Stimulated activated CD8-positive, alpha-beta memory T cell treated with anti-CD3 and anti-CD28 coated beads, Interleukin-7, amount 100 ng/mL, for 4 hours (primary cell): ENCODE measurements around the gene MROH8.
A peak's percentile ranks its signal among the peaks of the same experiment; 100 is the strongest.

Experiments
- DNase-seq, 2 donors: peaks; one replicate each; pipeline ENCODE4 v3.0.0-alpha.2; 2020; ENCODE audit warnings: low read depth in 2 of 2

Gene MROH8

DNA sequence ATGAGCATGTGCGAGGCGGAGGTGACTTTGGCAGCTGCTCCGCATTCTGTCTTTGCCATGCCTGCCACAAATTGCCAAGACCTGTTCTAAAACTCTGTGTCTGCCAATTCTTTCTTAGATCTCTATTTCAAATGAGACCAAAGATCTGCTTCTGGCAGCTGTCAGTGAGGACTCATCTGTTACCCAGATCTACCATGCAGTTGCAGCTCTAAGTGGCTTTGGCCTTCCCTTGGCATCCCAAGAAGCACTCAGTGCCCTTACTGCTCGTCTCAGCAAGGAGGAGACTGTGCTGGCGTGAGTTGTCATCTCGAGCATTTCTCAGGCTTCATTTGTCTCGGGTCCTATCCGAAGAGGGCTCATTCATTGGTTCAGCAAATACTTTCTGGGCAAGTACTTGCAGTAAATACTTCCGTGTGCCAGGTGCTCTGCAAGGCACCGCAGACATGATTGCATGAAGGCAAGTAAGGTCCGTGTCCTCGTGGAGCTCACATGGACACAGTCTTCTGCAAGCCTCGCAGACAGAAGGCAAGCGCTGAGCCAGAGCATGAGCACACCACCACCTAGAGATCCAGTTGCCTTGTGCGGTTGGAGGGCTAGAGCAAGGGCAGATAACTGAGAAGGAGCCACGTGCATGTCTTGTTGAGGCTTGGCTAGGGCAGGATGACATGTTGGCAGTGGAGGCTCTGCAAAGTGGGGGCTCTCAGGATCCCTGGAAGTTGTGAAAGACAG is 19.7 kb upstream of the MROH8 start:
- DNase-seq: no peak

DNA sequence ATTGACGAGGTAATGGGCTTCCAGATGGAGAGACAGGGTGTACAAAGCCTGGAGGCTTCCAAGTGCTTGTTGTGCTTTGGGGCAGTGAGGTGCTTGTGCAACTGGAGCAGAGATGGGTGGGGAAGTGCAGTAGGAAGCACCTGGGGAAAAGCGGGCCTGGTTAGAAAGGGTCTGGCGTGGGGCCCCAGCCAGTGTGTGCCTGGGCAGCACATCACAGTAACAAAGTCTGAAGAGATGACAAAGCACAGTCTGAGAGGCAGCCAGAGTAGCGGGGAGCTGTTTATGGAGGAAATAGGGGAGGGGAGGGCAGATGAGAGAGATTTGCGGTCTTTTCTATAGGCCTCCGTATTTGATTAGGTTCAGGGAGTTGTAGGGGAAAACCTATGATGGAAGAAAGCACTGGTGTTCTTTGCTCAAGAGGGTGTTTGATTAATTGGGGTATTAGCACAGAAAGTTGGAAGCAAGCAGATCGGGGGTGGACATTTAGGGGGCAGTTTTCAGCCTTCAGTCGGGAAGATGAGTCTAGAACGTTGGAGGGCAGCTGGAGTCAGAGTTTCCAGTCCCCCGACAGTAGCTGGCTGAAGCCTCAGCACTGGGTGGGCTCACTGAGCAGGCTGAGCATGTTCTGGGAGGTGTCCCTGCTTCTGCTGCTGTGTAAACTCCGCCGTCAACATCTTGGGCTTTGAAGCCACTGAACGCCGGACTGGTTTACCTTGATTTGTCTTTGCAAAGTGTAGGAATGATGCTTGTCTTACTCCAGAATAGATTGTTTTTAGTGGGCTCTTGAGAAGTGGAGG is 15.5 kb upstream of the MROH8 start:
- DNase-seq: no peak

DNA sequence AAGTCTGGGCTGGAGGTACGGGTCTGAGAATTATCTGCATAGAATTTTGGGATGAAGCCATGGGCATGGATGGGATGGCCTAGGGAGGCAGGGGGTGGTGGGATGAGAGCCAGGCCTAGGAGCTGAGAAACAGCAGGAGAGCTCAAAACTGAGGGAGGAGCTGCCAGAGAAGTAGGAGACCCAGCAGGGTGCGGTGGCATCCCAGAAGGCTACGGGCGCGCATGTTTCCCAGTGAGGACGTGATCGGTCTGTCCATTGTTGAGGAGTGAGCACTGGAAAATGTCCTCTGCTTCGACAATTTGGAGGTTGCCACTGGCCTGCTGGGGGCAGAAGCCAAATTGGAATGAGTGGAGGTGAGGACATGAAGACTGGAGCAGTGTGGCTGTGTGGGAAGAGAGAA is 14.5 kb upstream of the MROH8 start:
- DNase-seq: no peak

DNA sequence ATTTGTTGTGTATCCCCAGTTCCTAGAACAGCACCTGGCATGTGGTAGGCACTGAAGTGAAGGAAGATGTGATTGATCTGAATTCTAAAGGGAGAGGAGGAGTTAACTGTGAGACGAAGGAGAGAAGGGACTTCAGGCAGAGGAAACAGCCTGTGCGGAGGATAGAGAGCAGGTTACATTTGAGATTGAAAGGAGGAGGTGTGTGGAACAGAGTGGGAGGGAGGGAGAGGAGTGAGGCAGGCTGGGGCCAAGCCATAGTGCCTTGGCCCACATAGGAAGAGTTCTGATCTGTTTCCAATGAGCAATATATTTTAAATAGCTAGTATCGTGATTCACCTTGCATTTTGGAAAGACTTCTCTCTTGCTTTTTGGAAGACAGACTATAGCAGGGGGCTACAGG is 13.9 kb upstream of the MROH8 start:
- no peak for DNase-seq

DNA sequence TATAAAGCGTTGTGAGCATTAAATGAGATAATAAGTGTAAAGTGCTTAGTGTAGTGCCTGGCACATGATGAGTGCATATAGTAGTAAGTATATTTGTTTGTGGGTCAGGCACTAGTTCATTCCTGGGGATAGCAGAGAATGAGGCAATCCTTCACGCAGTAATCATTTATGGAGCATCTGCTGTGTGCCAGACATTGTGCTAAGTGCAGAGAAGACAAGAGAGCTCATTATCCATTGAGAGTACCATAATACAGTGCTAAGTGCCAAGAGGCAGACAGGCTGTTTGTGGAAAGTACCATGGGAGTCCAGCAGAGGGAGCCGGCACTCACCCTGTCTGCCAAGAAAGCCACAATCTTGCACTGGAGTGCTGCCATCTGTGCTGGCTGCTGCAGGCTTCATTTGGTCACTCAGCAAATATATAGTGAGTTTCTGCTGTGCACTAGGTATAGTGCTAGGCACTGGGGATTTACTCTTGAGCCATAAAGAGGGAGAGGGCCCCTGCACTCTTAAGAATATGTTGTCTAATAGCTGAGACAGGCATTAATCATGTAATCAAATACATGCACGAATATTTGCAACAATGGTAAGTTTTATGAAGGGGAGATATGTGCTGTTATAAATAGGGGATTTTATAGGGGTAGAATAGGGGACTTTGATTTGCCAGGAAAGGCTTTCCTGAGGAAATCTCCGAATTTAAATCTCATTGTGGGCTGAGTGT is 12.9 kb upstream of the MROH8 start:
- DNase-seq: peak; percentile 35 to 44

DNA sequence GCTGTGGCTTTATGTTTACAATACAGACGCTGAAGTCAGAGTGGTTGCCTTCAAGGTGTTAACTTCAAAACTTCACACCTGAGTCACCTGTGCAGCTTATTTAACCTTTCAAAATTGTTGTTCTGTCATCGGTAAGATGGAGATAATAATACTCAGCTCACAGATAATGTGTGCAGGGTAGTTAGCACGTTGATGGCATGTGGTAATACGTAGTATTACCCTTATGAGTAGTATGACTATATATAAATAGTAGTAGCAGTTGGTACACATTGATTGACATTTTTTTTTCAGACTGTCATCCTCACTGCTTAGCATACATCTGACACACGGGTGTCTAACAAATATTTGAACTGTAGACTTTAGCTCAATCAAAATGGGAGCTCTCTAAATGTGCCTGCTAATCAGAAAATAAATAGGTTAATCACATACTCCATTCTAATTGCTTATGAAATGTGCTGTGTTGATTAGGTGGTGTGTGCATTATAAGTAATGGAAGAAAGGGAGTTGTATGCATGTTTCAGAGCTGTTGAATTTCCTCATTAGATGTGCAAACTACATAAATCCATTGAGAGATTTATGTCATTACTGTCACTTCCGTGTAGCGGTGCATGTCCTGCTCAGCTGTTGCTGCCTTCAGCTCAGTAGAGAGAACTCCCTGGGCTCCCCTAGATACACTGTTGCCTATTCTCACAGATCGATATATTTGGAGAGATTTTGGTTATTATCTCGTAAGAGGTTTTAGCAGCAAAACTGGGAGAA is 11.2 kb upstream of the MROH8 start:
- no peak for DNase-seq

DNA sequence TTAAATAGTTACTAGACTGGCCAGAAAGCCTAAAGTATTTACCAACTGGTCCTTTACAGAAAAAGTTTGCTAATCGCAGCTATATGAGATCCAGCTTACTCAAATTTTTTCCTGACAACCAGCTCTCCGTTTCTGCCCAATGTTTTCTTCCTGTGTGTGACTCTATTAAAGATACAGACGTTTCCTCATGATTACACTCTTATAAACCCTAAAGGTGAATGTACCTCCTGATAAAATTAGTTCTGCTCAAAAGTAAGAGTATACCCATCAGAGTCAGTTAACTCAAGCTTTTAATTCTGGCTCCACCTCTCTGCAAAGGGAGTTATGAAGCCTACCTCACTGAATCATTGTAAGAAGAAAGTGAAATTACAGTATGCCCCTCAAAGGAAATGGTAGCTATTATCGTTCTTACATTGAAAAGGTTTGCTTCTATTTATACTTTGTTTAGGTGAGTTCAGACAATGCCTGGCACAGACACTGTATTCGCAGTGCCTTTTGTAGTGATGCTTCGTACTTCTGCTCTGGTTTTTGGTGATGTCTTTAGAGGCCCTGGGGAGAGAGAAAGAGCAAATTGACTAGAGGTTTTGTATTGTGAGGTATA is 10.2 kb upstream of the MROH8 start:
- no peak for DNase-seq

DNA sequence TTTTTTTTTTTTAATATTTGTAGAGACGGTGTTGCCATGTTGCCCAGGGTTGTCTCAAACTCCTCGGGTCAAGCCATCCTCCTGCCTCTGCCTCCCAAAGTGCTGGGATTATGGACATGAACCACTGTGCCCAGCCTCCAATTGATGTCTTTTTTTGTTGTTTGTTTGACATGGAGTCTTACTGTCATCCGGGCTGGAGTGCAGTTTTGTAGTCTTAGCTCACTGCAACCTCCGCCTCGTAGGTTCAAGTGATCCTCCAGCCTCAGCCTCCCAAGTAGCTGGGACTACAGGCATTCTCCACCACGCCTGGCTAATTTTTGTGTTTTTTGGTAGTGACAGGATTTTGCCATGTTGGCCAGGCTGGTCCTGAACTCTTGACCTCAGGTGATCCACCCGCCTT is 9.4 kb upstream of the MROH8 start:
- no peak for DNase-seq

DNA sequence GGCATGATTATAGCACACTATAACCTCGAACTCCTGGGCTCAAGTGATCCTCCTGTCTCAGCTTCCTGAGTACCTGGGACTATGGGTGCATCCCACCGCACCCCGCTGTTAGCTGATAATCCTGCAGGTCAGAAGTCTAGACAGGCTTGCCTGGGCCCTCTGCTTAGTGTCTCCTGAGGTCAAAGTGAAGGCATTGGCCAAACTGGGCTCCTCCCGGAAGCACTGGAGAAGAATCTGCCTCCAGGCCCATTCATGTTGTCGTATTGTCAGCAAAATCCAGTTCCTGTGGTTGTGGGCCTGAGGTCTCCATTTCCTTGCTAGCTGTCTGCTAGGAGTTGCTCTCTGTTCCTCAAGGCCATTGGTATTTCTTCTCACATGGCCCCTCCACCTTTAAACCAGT is 6.3 kb upstream of the MROH8 start:
- DNase-seq: no peak

DNA sequence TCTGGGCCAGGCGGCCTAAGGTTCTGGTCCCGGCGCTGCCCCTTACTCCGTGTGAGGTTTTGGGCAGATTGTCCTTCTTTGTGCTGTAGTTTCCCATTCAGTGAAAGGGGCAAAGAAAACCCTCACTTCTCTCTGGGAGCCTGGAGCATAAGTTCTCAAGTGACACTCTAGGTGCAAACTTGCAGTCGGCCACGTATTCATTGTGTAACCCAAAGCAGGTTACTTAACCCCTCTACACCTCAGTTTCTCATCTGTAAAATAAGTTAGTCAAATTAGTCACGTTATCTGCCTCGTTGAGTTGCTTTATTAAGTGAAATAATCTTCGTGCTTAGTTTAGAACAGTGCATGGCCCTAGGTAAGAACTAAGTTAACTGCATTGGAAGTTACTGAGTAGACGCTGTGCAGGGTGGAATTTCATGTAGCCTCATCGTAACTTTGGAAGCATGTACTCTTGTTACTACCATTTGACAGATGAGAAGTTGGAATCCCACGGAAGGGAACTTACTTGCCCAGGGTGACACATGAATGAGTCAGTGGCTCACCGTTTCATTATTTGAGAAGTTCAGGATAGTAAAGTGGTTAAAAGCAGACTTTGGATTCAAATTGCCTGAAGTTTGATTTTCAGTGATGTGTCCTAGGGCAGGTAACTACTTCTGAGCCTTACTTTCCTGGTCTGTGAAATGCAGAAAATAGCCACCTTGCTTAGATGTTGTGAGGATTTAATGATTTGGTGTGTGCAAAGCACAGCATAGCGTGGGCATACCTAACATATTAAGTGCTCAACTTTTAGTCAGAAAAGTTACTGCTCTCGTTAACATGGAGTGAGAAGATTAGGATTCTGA is 556 bp upstream of the MROH8 start:
- DNase-seq: no peak

DNA sequence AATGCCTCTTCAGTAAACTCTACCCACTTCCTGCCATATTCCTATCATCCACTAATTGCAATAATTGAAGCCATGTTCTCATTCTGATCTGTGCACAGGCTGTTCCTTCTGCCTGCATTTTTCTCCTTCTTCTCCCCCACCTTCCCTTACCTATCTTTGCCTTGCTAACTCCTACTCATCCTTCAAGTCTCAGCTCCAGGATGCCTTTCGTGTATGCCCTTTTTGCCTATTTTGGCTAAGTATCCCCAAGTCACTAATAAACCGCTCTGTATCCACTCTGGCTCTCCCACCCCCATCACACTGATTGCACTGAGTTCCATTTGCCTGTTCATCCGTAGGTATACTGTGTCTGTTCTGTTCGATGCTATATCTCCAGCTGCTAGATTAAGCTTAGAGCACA is 6.5 kb downstream of the MROH8 start:
- DNase-seq: no peak

DNA sequence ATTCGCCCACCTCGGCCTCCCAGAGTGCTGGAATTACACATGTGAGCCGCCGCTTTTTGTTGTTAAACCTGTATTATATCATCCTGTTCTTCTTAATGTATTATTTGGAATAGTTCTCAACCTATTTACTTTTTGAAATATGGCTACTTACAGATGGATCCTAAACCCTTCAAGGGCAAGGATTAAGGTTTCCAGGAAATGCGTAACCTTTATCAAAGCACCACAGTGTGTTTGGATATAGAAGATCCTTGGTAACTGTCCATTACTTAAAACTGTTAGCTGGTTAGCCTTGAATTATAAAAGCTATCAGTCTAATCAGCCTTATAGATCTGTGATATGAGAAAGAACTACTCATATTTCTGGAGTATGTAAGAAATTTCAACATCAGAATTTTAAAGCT is 12.5 kb downstream of the MROH8 start:
- no peak for DNase-seq

DNA sequence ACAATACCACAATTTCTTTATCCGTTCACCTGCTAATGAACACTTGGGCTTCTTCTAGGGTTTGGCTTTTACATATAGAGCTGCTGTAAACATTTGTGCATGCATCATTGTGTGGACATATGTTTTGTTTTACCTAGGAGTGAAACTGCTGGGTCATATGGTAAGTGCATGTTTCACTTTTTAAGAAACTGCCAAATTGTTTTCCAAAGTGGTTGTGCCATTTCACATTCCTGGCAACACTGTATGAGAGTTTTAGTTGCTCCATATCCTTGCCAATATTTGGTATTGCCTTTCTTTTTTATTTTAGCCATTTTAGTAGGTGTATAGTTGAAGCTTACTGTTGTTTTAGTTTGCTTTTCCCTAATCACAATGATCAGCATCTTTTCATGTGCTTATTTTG is 14.3 kb downstream of the MROH8 start:
- DNase-seq: no peak

DNA sequence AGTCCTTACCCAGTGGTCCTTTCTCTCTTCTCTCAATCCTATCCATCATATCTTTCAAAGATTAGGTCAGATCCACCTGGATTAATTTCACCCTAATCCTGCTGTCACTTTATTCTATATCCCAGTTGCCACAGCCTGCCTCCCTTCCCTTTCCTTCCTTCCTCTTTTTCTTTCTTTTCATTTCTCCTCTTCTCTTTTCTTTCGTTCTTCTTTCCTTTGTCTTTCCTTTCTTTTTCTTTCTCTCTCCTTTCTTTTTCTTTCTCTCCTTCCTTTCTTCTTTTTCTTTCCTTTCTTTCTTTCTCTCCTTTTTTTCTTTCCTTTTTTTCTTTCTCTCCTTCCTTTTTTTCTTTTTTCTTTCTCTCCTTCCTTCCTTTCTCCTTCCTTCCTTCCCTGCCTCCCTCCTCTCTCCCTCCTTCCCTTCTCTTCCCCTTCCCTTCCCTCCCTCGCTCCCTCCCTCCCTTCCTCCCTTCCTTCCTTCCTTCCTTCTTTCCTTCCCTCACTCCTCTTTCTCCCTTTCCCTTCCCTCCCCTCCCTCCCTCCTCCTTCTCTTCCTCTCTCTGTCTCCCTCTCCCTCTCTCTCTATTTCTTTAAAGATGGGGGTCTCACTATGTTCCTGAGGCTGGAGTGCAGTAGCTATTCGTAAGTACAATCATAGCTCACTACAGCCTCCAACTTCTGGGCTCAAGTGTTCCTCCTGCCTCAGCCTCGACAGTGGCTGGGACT is 15.4 kb downstream of the MROH8 start:
- DNase-seq: no peak

DNA sequence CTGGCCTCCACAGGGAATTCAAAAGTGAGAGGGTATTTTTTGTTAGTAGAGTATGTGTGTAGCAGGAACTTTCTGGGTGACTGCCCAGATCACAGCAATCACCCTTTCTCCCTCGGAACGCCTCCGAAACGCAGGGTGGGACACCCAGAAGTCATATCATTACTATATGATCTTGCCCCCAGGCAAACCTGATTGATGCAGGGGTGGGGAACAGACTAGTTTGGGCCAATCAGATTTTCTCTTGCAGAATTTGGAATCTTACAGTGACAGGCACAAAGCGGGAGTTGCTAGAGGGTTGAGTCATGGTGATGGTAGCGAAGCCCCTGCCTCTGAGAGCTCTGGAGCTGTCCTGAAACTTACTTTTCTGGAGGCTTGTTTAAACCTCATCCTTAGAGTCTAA is 16.7 kb downstream of the MROH8 start:
- DNase-seq: no peak

DNA sequence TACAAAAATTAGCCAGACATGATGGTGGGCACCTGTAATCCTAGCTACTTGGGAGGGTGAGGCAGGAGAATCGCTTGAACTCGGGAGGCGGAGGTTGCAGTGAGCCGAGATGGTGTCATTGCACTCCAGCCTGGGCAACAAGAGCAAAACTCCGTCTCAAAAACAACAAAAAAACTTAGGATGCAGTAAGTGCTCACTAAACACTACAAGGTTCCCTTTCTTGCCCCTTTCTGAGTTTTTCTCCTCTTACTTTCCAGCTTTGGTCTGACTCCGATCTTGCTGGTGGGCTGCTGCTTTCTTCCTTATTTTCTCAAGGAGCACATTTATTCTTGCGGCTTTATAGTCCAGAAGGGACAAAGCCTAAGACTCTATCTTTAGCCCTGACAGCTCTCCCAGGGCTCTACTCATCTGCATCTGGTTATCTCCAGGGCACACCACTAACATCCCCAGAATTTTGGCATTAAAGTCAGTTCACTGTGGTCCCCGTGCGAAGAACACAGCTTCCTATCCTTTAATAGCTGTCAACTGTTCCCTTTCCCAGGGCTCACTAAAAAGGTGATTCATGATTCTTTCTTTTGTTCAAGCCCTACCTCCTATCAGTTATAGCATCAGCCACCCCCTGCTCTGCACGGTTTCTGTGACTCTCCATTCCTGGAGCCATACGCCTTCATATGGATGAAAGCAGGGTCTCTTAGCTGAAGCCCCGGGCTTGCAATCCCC is 17.4 kb downstream of the MROH8 start:
- DNase-seq: no peak

DNA sequence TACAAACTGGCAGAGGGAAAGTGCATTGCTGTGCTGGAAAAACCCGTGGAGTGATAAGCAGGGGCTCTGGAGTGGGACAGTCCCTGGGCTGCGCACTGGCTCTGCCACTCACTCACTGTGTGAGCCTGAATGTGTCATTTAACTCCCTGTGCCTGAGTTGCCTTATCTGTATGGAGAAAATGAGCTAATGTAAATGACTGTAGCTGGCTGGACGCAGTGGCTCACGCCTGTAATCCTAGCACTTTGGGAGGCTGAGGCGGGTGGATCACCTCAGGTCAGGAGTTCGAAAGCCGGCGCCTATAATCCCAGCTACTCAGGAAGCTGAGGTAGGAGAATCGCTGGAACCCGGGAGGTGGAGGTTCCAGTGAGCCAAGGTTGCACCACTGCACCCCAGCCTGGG is 18.7 kb downstream of the MROH8 start:
- no peak for DNase-seq

DNA sequence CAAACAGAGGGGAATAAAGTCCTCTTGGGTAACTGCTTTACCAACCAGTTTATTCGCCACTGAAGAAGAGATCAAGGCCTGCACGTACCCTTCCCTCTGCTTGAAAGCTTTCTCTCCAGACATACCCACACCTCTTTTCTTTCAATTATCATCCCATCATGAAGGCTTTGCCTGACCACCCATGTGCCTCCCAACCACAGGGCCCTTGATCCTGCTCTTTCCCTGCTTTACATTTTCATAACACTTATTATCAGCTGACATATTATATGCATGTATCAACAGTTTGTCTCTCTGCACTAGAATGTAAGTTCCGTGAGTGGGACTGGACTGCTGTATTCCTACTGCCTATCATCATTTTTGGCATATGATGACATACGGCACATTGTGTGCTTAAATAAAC is 21.1 kb downstream of the MROH8 start:
- DNase-seq: no peak

DNA sequence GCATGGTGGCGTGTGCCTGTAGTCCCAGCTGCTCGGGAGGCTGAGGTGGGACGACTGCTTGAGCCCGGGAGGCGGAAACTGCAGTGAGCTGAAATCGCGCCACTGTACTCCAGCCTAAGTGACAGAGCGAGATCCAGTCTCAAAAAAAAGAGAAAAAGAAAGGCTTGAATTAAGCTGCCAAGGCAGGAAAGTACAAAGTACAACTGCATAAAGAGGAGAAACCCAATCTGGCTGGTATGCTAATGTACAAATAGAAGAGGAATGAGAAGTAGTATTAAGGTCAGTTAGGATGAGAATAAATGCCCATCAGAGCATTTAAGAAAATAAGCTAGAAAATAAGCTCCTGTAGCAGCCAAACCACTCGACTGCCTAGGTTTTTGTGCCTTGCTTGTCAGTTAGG is 23.4 kb downstream of the MROH8 start:
- DNase-seq: no peak
